GM12873 (cell line): ENCODE results near the gene FIBCD1.

Experiments used
- TF ChIP-seq, protein P1 (sequence below): IDR thresholded peaks from 2 replicates; pipeline ENCODE4 v1.5.1; 2012; ENCODE audit warnings: low read depth, mild to moderate bottlenecking, moderate library complexity, low read length, control low read depth; ENCODE audit not compliant: insufficient read depth; ENCODE audit errors: missing control alignments

Gene FIBCD1

GRCh38 chr9:130962418-130963316 lies 23.6 kb upstream of the FIBCD1 start:
- TF ChIP-seq, protein P1, sequence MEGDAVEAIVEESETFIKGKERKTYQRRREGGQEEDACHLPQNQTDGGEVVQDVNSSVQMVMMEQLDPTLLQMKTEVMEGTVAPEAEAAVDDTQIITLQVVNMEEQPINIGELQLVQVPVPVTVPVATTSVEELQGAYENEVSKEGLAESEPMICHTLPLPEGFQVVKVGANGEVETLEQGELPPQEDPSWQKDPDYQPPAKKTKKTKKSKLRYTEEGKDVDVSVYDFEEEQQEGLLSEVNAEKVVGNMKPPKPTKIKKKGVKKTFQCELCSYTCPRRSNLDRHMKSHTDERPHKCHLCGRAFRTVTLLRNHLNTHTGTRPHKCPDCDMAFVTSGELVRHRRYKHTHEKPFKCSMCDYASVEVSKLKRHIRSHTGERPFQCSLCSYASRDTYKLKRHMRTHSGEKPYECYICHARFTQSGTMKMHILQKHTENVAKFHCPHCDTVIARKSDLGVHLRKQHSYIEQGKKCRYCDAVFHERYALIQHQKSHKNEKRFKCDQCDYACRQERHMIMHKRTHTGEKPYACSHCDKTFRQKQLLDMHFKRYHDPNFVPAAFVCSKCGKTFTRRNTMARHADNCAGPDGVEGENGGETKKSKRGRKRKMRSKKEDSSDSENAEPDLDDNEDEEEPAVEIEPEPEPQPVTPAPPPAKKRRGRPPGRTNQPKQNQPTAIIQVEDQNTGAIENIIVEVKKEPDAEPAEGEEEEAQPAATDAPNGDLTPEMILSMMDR = no peak

GRCh38 chr9:130961511-130962300 lies 22.7 kb upstream of the FIBCD1 start:
- TF ChIP-seq, protein P1 = no peak

- TF ChIP-seq, protein P1 = no peak
Observed at GRCh38 chr9:130960522-130961378, 21.7 kb upstream of the FIBCD1 start.

DNA sequence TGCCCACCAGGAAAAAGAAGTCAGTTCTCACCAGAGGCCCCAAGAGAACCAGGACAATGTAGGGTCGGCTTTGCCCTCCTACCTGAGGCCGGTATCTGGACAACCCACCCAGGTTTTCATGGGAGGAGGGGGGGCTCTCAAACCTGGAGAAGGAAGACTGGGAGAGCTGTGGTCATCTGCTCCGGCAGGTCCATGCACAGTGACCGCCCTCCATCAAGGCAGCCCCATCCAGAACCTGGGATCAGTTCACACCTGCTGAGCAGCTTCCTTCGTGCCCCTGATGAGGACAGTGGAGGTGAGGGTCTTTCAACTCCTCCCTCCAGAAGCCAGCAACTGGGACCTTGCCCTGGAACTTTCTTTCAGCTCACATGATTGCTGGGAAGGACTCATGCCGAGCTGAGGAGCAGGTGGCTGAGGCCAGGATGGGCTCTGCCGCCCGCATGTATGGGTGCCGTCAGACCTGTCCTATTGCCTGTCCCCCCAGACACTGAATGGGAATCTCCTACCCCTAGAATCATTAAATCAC lies 20.8 kb upstream of the FIBCD1 start:
- TF ChIP-seq, protein P1 = no peak

GRCh38 chr9:130957451-130958203 lies 18.6 kb upstream of the FIBCD1 start:
- TF ChIP-seq, protein P1 = no peak

DNA sequence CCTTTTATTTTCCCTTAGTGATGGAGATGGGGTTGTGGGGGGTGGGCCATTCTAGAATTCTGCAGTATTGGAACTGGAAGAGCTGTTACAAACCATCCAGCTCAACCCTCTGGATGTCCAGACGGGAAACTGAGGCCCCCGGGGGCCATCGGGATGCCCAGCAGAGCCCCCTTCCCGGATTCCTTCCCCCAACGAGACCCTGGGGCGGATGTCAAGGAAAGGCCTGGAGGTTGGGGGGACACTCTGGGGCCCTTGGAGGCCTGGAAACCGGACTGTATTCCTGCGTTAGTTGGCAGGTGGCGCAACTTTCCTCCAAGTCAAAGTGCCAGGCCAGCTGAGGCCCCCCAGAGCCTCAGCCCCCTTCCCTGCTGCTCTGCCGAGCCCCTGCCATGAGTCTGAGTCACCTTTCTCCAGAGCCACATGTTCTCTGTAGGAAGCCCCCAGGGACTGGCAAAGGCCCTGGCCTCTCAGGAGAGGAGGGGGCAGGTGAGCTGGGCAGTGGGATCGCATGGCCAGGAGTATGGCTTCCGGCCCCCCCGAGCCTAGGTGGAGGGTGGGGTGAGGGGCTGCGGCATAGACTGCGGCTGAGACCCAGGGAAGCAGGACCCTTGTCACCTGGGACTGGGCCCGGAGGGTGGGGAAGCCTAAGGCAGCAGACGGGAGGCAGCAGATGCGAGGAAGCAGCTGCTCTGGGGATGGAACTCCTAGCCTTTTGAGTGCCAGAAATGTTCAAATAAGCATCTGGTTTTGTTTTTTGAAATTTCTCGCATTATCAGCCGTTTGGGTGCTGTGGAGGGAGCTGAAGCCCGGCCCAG lies 17.8 kb upstream of the FIBCD1 start:
- TF ChIP-seq, protein P1 = no peak
